HG03457 (cell line): ENCODE data around the gene FANCI.
A peak's percentile ranks its signal among the peaks of the same experiment; 100 is the strongest.

Experiments used
- ATAC-seq: cut with Tn5 transposase; IDR thresholded peaks from one replicate; pipeline ENCODE4 v1.9.1; 2021; ENCODE audit warnings: moderate number of reproducible peaks; ENCODE audit not compliant: unreplicated experiment

FANCI gene

DNA sequence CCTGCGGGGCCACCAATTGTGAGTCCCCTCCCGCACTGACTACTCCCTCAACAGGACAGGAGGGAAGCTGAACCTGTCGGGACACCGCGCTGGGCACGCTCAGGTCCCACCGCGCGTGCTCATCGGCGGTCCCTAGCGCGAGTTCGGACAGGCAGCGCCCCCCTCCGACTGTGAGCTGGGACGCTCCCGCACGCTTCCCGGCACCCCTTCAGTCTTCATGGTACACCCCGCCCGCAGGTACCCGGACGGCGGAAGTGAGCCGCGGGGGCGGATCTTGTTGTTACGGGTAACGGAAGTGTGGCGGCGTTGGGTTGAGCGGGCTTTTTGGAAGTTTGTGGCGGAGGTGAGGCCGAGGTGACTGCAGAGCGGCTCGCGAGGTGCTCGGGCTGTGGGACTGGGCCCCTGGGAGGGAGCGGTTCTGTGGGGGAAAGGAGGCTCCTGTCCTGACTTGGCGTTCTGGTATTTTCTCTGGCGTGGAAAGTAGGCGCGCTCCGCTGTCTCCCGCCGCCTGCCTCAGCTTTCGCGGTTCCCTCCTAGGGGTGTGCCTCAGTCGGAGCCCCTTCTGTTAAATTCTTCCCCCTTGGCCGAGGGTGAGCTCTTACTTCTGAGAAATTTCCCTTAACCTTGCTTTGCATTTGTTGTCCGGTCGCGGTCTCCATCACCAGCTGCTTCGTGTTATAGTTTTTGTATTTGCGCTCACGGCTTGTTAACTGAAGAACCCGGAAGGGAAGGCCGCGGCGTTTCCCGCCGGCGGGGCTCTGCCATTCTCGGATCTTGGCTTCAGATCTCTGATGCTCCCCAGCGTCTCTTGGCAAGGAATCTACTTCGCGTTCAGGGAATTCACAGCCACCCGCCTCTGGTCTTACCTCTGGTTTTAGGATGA lies at the start of gene FANCI:
FANCI (plus strand) TSS at position 289 of the 883 bp plus-strand sequence. CDS start 3,669 bp downstream, outside the sequence.
- peak; percentile 89 for ATAC-seq

DNA sequence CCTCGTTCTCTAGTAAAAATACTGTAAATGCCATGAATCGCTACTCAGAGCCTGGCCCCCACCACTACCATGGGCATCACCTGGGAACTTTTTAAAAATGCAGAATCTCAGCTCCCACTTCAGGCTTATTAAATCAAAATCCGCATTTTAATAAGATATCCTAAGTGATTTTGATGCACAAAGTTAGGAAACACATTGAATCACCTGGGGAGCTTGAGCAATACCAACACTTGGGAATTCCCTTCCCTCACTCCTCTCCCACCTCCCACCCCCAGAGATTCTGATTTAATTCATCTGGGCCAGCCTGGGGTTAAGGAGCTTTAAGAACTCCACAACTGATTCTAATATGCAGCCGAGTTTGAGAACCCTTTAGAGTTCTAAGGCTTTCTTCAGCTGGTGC lies 49.2 kb upstream of the FANCI start:
- no peak for ATAC-seq

GRCh38 chr15:89195836-89196235 lies 47.9 kb upstream of the FANCI start:
- no peak for ATAC-seq

GRCh38 chr15:89196241-89196640 lies 47.5 kb upstream of the FANCI start:
- ATAC-seq: no peak

DNA sequence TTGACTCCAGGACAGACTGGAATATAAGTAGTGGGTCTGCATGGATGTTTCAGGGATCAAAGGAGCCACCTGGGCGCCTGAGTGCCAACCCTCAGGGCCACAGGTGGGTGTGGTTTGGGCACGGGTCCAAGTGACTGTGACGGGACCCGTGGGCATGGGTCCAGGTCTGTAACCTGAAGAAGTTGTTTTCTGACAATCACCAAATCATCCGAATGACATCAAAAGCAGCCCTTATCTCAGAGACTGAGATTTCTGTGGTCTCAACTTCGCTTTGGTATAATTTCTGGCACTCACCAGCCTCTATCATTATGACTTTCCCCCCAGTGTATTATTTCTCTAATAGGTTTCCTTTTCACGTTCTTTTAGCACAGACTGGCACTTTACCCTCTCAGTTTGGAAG lies 46.8 kb upstream of the FANCI start:
- no peak for ATAC-seq

- ATAC-seq: no peak
These were observed 46.2 kb upstream of the FANCI start for GRCh38 chr15:89197503-89197971.

DNA sequence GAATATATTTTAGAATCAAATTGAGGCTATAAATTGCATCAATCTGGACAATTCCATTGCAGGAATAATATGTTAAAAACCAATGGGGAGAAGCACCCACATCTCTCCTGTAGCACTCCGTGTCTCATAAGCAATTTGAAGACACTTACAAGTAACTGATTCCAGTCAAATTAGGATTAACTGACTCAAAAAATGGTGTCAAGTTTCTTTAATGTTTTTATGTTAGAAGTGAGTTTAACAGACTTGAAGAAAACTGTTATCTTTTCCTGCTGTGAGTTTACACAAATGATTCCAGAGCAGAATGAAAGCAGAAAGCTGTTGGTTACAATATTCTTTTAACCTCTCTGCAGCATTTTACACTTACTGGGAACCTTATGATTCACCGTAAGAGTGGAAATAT lies 45.6 kb upstream of the FANCI start:
- ATAC-seq: no peak

GRCh38 chr15:89198934-89199333 lies 44.8 kb upstream of the FANCI start:
- ATAC-seq: no peak

GRCh38 chr15:89199746-89200145 lies 44.0 kb upstream of the FANCI start:
- ATAC-seq: no peak

GRCh38 chr15:89200182-89200581 lies 43.6 kb upstream of the FANCI start:
- ATAC-seq: no peak

- ATAC-seq: no peak
These were observed 42.2 kb upstream of the FANCI start for GRCh38 chr15:89201465-89202005.

- ATAC-seq: no peak
These were observed 40.0 kb upstream of the FANCI start for GRCh38 chr15:89203705-89204273.

DNA sequence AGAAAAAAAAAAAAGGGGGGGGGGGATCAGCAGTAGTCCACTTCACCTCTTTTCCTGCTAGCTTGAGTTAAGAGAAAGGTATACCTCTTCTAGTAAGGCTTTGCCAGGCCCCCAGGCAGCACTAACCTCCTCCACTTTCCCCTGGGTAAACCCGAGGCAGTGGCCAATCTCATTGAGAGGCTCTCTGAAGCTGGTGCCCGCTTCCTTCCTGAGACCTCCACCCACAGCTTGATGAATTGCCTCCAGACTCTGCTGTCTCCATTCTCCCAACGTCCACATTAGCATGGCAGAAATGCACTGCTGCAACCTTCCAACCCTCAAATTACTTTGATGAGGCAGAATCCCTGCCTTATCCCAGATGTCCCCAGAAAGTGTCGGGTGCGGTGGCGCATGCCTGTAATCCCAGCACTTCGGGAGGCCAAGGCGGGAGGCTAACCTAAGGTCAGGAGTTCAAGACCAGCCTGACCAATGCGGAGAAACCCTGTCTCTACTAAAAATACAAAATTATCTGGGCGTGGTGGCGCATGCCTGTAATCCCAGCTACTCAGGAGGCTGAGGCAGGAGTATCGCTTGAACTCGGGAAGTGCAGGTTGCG lies 37.7 kb upstream of the FANCI start:
- no peak for ATAC-seq

DNA sequence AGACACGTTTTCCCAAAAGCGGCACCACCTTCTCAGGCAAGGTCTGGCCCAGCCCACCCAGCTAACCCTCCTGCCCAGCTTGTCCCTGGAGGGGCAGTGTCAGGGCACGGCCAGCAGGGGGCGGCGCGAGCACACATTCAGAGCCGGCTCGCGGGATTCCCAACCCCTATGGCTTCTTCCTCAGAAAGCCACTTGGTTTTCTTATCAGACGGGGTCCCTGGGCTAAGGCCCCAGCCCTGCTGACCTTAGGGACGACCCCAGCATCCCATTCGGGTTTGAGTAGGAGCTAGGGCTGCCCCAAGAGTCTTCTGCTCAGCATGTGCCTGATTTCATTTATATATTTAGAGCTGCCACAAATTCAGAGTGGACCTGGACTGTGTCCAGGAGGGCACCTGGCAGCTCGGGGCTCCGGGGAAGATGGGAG lies 36.9 kb upstream of the FANCI start:
- peak; percentile 86 for ATAC-seq

GRCh38 chr15:89208256-89208655 lies 35.5 kb upstream of the FANCI start:
- ATAC-seq: no peak

- ATAC-seq: no peak
These were observed 34.7 kb upstream of the FANCI start for GRCh38 chr15:89209057-89209456.

- ATAC-seq: no peak
These were observed 32.1 kb upstream of the FANCI start for GRCh38 chr15:89211678-89212170.

- ATAC-seq: no peak
These were observed 28.2 kb upstream of the FANCI start for GRCh38 chr15:89215627-89216026.

GRCh38 chr15:89217031-89217430 lies 26.7 kb upstream of the FANCI start:
- ATAC-seq: no peak

DNA sequence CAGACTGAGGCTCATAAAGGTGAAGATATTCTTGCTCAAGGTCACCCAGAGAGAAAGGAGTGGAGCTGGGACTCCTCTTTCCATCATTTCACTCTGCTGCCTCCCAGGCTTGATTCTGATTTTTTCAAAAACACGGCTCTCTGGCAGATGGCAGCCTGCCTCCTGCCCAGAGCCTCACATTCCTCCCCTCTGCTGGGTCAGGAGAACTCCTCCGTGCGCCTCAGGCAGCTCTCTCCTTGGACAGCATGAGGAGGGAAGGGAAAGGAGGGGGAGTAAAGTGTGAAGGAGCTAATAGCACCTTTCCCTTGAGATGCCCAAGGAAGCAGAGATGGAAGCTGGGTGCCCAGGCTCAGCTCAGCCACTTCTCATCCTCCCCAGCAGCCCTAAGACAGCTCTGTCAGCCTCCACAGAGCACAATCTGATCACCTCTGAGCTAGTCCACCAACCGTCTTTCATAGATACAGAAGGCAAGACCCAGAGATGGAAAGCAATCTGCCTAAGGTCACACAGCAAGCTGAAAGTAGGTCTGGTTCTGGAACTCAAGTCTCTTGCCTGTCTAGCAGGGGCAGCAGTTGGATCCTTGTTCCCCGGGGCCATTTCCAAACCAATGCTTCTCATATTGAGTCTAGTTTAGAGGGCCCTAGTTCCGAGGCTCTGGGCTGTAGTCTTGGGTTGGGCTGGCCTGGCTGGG lies 25.9 kb upstream of the FANCI start:
- ATAC-seq: no peak

GRCh38 chr15:89218531-89218930 lies 25.2 kb upstream of the FANCI start:
- no peak for ATAC-seq
